Activated CD8-positive, alpha-beta memory T cell treated with anti-CD3 and anti-CD28 coated beads, Interleukin-2, amount 50 U/mL, for 48 hours (primary cell): ENCODE measurements around the gene CHST8.

Experiments
- DNase-seq: peaks from one replicate; pipeline ENCODE4 v3.0.0-alpha.2; 2020

CHST8 gene

DNA sequence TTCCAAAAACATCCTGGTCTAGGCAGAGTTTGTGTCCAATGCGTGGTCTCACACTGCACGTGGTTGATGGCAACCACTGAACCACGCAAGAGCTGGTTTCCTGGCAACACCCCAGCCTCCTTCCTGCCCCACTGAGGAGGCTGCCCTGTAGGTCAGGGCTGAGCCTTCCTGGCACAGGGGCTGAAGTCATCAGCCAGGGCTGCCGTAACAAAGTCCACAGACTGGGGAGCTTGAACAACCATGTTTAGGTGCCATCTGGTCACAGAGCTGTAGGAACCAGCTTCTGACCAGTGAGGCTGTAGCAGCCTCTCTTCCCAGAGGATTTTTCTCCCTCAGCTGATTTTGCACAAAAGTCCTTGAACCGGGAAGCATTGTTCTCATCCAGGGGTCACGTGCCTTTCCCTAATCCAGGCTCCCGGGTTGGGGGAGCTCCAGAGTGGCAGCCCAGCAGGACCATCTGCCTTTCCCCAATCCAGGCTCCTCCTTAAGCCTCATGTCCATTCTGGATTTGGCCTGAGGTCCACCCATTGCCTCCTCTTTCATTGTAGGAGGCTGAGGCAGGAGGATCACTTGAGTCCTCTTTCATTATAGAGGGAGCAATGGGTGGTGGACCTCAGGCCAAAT is 53.9 kb downstream of the CHST8 start:
- peak; percentile 32 for DNase-seq

DNA sequence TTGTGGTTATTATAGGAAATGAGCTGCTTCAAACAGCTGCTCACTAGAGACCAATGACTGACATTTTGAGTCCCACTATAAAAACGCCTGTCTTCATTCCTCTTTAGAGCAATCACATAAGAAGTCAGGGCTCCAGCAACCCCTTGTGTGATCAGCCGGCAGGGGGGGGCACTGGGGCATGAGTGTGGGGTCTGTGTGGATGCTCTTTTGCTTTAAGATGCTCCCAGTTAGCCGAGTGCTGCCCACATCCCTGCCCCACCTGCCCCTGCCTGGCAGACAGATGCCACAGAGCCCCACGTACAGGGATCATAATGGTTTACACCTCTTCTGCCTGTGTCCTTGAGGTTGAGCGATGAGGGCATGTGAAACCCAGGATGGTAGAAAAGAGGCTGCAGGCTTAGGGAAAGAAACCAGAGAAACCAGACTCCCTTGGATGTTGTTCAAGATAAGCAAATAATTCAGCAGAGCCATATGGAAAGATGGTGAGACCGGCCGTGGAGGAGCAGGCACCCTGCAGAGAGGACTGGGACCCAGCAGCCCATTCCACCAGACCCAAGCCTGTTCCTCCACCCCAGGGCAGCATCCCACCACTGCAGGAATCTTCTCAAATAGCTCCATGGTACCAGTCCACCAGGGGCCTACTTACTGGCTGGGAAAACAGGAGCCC is 55.4 kb downstream of the CHST8 start:
- DNase-seq = peak; percentile 20

DNA sequence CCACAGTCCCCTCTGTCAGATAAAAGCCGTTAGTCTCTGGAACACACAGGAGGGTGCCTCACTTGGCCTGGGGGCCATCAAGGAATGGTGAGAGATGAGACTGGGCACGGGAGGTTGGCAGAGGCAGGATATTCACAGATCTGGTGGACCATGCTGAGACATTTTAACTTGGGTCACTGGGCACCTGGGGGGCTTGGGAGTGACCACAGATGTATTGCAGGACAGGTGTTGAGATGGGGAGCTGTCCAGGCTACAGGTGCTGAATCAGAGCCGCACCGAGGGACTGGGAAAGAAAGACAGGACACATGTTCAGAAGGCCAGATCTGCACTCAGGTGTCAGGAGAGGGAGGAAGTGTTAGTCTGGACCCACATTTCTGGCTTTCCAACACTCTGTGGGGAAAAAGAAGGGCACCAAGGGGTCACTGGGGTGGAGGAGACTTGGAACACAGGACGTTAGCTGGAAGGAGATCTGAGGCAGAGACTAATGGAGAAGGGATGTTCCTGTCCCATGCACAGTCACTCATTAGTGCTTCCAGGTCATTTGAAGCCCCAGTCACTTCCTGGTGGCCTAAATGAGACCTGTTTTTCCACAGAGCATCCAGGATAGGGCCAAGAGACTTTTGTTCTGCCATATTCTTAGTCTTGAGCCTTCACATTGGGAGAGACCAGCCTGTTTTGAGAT is 56.1 kb downstream of the CHST8 start:
- DNase-seq = peak; percentile 32

DNA sequence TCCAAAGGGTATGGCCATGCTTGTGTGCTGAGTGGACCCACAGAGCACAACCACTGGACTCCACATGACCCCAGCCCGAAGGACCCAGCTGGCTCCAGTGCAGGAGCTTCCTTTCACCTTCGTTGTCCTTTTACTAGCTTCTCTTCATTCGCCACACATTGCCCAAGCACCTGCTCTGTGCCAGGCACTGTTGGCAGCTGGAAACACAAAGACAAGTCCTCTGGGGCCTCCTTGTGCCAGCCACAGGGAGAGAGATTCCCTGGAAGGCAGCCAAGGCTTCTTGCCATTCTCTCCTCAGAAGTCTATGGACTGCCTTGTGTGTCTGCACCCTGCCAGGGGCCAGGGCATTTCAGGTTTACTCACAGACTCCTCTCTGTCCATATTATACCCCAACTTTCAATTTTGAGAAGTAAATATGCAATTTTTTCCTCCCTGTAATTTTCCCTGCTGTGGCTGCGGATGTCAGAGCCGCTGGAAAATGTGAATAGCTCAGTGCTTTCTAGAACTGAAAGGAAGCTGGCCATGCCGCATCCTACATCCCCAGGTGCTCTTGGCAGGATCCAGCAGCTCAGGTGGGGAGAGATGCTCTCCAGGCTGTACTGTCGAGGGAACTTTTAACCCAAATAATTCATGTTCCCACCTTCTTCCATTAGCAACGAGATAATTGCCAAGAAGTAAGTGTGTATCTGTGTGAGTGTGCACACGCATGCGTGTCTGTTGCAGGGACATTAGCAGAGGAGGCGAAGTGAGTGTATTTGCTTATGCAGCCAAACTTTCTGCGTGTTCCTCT is 57.2 kb downstream of the CHST8 start:
- DNase-seq = no peak

DNA sequence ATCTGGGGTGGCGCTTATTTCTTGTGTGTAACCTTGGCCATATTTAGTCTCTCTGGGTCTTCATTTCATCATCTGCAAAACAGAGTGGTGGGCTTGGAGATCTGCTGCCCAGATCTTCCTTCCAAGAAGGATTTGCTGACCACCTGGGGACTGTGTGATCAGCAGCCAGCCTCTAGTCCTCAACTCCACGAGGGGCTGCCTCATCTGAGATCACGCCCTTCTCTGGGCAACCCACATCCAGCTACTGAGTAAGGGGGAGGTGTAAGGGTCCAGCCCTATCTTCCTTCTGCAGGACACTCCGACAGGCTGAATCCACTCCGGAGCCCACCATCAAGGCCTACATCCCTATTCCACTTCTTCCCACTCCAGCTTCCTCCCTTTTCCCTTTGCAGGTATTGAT is 57.9 kb downstream of the CHST8 start:
- DNase-seq = no peak

DNA sequence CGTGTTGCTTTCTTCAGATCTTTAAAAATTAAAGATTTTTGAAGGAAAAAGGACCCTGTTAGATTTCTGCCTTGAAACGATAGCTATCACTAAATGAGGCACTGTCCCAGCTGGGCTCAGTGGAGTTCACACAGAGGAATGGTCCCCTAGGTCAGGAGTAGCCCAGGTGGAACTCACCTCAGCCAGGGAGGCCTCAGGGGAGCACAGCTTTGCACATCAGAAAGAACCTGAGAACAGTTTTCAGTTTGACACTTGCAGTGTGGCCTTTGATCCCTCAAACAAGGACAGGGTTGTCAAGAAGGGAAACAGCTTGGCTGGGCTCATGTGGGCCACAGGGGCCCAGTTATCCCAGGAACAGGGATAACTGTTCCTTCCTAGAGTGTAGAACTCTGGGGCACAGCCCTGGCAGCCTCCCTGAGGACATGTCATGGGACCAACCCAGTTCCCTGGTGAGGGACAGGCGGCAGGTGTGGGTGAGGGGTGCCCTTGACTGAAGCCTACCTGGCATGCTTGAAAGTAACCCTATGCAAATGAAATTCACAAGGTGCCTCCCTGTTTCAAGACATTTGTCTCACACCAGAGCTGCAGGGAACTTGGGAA is 59.4 kb downstream of the CHST8 start:
- no peak for DNase-seq

DNA sequence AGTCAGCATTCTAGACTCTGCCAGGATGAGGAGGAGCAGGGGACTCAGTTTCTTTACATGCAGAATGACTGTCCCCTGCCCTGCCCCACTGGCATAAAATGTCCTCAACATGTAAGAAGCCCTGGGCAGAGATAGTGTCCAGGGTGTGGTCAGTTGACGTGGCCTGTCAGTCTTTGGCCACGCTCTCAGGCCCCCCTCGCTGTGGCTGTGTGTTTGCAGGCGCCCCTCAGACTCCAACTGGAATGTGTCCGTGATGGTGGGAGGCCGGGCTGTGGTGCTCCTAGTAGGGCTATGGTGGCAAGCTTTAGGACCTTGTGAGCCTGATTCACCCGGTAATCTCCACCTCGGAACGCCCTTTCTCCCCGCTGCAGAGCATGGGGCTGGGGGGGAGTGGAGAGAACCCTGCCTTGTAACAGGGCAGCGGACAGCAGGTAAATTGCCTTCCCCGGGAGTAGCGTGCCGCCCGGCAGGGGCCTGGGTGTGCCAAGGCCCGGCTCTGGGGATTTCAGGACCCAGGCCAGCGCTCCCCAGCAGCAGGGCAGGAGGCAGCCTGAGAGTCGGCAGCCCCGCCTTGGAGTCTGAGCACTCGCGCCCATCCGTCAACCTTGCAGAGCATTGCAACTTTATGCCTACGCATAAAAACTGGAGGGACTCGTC is 62.3 kb downstream of the CHST8 start:
- DNase-seq = no peak

DNA sequence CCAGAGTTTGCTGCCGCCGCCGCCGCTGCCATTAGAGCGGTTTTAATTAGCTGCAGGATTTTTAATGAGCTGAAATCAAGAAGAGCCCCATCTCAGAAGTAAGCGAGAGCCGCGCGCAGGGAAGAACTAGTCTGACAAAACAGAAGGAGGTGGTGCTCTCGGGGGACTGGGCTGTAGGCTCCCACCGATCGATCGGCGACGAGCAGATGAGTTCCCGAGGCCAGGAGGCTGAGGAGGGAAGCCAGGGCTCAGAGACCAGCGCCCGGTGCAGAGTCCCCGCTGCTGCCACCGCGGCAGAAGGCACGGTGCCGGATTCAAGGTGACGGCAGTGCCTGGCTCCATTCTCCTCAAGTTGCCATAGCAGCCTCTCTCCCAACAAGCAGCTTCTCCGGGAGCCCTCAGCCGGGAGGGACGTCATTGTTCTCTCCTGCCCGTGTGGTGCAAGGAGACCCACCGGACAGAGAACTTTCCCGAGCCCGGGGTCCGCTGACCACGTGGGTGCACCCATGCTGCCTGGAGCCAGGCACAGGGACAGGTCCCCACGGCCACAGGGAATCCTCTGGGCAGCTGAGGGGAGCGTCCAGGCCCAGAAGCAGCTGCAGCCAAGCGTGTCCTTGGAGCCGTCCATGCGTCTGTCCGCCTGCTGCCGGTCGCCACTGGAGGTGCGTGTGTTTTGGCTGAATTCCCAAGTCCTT is 62.9 kb downstream of the CHST8 start:
- no peak for DNase-seq

DNA sequence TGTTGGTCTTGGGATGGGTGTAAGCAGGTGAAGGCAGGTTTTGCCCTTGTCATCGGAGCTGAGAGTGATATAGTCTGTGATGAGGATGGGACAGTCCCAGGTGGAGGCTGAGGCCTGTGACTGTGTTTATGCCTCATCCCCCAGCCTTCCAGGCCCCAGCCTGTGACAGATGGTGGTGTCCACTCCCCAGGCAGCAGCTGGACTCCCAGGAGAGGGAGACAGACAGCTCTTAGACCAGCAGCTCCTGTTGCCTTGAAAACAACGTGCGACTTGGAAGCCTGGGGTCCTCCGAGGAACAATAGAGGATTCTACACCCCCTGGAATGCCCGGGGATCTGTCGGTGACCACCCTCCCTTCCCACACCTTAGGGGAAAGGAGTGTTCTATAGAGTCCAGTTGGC is 63.8 kb downstream of the CHST8 start:
- DNase-seq = no peak

DNA sequence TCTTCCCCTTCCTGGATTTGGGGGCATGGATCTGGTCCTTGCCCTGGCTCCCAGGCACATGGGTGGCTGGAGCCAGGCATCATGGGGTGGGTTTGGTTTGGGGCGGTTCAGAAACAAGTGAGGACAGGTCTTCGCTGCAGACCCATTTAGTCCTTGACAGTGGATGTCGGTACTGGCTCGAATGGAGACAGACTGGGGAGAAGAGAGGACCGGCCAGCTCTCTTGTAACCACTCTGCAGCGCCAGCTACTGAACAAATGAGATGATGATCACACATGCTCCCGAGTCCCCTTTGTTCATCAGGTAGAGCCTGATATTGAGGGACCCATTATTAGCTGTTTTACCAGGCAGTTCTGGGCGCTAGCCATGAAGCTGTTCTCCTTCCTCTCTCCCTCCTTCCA is 64.5 kb downstream of the CHST8 start:
- DNase-seq = peak; percentile 20

DNA sequence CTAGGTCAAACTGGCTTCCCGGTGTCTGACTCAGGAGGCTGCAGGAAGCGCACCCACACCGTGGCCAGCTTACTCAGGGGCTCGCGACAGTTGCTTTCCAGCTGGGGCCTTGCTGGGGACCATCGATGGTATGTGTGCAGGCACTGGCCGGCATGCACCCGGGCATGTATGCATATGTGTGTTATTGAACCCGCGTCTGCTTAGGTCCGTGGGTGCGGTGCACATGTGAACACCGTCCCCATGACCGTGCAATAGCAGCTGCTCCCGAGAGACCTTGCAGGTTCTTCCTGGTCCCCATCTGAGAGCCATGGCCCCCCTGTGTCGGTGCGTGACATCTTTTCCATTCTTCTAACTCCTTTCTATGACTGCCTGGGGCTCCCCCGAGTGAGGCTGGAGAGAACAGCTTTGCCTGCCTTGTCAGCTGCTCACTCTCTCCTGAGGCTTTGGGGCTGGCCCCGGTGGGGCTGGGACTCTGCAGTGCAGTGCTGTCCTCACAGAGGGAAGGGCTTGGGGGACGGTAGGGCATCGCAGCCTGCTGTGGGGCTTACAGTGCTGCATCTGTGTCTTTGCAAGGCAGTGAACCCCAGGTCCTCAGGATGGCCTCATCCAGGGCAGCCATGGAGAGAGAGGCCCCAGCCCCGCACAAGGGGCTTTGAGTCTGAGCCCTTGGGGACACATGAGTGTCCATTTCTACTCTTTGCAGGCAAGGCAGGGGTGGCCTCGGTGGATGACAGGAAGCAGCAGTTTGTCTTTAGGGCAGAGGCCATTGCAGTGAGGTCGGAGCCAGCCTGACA is 65.1 kb downstream of the CHST8 start:
- peak; percentile 22 for DNase-seq

DNA sequence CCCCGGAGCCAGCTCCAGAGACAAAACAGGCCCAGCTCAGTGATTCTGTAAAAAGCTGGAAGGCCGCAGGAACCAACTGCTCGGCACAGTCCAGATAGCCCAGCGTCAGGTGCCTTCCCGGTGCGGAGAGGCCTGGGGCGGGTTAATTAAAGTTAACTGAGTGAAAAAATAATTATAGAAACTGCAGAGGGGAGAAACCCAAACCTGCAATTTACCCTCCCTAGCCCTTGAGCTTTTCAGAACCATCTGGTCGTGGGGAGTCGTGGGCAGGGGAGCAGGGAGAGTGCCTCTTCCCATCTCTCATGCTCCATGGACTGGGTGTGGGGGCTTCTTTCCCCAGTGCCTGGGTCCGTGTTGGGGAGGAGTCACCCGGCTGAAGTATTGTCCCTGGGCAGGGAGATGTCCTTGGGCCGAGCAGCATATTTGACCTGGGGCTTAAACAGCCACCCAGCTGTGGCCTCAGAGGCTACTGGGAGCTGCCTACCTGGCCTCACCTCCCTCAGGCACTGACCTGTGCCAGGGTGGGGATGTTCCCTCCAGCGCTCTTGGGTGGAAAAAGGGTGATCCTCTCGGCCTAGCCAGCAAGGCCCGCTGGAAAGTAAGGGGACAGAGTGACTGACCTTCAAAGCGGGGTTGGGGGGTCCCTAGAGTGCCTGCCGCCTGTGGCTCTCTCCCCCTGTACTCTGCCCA is 65.9 kb downstream of the CHST8 start:
- peak; percentile 3 for DNase-seq

DNA sequence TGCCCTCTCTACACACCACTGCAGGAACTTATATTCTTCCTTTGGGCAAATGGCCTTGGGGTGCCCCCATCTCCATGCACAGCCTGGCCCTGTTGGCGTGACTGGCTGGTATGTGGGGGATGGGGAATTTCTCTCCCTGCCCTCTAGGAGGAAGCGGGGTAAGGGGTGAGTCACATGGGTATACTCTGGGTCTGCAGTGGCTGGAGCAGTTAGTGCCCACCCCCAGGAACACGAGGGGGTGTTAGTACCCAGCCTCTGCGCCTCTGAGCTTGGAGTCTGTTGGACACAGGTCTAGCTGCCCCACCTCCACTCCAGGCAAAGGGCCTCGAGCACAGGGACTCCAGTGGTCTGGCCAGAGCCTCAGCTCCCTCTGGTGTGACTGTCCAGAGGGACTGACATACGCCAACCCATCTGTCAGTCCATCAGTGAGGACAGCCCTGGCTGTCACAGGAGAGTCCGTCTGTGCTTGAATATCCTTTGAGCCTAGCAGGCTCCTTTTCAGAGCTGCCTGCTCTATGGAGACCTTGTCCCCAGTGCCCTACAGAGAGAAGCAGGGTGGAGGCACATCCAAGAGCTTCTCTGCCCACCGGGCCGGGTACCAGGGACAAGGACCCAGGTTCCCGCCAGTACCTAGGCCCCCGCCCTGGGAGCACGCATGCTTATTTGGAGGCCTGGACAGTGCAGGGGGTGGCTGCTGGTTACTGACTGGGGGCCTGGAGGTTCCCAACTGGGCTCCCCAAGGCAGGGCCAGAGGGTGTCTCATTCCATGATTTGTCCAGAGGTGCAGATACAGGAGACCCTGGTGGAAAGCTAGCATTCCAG is 66.6 kb downstream of the CHST8 start:
- DNase-seq = peak; percentile 32

DNA sequence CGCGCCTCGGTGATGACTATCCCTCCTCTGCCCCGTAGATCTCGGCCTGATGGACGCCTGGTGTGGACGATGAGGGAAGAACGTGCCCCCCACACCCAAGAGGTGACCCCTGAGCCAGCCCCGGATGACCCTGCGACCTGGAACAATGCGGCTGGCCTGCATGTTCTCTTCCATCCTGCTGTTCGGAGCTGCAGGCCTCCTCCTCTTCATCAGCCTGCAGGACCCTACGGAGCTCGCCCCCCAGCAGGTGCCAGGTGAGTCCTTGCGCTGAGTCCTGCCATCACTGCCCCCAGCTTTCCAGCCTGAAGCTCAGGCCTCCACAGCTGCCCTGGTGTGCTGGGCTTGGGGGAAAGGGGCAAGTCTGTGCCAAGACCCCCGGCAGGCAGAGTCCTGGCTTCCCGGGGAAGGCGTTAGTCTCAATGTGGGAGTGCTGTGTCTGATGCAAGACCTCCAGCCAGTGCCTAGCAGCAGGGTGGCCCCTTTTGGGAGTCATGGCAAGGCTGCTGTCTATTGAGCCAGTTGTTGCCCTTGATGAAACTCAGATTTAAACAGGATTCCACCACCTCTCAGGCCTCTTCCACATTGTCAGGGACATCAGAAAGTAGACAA is 67.5 kb downstream of the CHST8 start:
- DNase-seq = peak; percentile 36

DNA sequence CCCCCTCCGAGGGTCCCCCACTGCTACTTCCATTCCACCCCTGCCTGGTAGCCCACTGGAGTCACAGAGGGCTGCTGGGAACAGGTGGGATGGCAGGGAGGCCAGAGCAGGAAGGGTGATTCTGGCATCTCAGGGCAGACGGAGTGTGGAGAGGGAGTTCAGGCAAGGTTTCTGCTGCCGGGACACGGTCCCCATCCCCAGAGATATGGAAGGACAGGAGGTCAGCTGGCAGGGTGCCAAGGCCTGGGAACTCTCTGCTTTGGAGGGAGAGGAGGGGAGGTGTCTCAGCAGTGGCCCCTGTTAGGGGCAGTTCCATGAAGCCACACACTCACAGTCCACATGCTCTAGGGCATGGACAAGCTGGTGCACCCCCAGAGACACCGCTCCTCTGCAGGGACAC is 68.1 kb downstream of the CHST8 start:
- DNase-seq = no peak

DNA sequence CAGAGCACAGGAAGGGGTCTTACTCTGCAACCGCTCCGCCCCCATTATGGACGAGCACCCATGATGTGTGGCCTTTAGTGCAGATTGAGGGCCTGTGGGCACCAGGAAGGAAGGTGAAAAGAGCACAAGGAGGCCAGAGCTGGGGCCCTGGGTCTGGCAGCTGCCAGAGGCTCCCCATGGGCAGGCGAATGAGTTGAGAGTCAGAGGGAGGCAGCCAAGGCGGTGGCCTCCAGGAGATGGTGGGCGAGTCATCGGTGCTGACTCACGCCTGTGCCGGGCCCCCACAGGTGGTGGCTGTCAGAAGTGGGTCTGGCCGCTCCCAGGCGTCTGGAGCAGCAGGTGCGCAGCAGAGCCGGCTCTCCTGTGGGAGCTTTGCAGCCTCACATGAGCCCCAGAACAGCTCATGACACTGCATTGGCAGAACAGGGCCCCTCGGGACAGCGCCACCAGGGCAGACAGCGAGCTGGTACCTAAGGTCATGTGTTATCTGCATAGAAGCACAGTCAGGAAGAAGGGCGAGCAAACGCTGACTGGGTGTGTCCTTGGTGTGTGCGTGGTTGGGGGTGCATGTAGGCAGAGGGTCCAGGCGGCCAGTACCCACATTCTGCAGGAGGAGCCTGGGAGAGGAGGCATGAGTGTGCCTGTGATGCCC is 68.8 kb downstream of the CHST8 start:
- no peak for DNase-seq

DNA sequence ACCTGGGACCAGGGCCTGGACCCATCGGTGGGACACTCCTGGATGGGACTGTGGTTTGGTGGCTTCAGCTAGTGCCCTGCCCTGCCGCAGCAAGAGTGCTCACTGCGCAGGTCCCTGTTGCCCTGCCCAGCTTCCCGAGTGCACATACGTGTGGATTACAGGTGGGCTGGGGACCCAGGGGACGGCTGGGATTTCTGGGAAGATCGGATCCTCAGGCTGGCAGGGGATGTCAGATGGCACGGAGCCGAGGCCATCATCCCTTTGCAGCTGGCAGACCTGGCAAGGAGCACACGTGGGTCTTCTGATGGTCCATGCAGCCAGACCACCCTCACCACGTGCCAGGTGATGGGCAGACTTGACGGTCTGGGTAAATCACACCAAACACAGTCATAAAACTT is 69.3 kb downstream of the CHST8 start:
- no peak for DNase-seq

DNA sequence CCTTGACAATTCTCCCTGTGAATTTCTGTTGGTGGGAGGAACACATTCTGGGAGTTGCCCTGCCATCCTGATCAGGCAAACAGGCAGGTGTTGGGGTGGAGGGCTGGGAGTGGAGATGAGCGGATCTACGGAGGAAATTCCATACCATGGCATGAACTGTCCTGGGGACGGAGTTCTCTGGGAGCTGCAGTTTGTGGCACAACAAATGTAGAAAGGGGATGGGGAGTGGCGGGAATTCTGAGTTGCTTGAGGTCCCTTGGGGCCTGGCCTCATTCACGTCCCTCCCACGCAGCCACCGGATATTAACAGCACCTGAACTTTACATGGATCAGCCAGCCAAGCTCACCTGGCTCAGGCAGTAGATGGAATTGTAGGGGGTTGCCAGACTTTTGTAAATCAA is 70.0 kb downstream of the CHST8 start:
- no peak for DNase-seq

DNA sequence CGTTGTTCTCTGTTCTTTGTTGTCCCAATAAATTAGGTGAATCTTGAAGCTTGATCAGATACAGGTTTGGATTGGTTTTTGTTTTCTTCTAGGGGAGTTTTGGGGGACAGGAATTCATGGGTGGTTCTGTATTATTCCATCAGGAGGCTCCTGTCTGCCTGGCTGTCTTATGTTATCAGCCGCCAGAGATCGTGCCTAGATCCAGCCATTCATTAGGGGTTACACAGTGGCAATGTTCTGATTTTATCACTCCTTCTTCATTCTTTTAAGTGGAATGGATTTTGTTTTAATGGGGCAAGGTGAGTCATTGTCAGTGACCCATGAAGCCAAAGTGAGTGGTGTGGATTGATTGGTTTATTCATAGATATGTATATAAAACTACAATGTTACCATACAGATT is 71.9 kb downstream of the CHST8 start:
- no peak for DNase-seq
